Activated naive CD4-positive, alpha-beta T cell treated with anti-CD3 and anti-CD28 coated beads for 36 hours (primary cell): ENCODE data around the gene OSBPL3. TPM values are rescaled to one million over a fixed set of nuclear protein-coding genes. Genes with fewer than 3 reads are reported as not detected.

Experiments used
- CTCF ChIA-PET: fragments of 350-600 bp; sonication (Branson Sonifier 250); formaldehyde crosslinking; loops from one replicate; lab custom pipeline; 2021; ENCODE audit warnings: antibody characterized with exemption; lab: Charles Lee
- DNase-seq: peaks from one replicate; pipeline ENCODE4 v3.0.0-alpha.2; 2020
- H3K27ac Mint-ChIP-seq: one replicate; pipeline ENCODE4 v1.8.0; 2021; ENCODE audit warnings: mild to moderate bottlenecking, mixed read lengths
- H3K27me3 Mint-ChIP-seq: one replicate; pipeline ENCODE4 v1.8.0; 2021; ENCODE audit warnings: low read depth, mixed read lengths
- H3K36me3 Mint-ChIP-seq: one replicate; pipeline ENCODE4 v1.8.0; 2021; ENCODE audit warnings: low read depth, mixed read lengths
- H3K4me1 Mint-ChIP-seq: one replicate; pipeline ENCODE4 v1.8.0; 2021; ENCODE audit warnings: low read depth, mixed read lengths
- H3K4me3 Mint-ChIP-seq: one replicate; pipeline ENCODE4 v1.8.0; 2021; ENCODE audit warnings: mild to moderate bottlenecking, moderate library complexity, mixed read lengths
- H3K9me3 Mint-ChIP-seq: one replicate; pipeline ENCODE4 v1.8.0; 2021; ENCODE audit warnings: mixed read lengths
- intact Hi-C: fragments of 100-400 bp; cut with micrococcal nuclease; formaldehyde crosslinking; loops from one replicate; pipeline ENCODE4 v1.15.1; 2023
- total RNA-seq, 2 experiments: library from RNA; stranded (reverse); gene quantifications; one replicate each; pipeline ENCODE4 v1.2.3, GENCODE V29; 2021

The OSBPL3 gene
- total RNA-seq, 2 experiments from 2014 or later, result 25.1 to 27.9 TPM

- Mint-ChIP-seq H3K27ac (no peak overlapping the region), H3K27me3 (no peaks in the 10 kb centered on the region), H3K36me3 (peaks cover 8% of the 10 kb centered on the region), H3K4me1 (peaks cover 26% of the 10 kb centered on the region), H3K9me3 (no peaks in the 10 kb centered on the region), H3K4me3 (no peak overlapping the region)
- intact Hi-C loops, result no loop called here
- DNase-seq, result no peak
- CTCF ChIA-PET, result interaction anchor here (0.5 to 1.2 kb wide), 3 partner anchors 106 to 219 kb away, joined by 3 read pairs; no protein-coding TSS in a partner anchor
Measured at GRCh38 chr7:24926623-24927524, 53.1 kb downstream of the OSBPL3 start.

DNA sequence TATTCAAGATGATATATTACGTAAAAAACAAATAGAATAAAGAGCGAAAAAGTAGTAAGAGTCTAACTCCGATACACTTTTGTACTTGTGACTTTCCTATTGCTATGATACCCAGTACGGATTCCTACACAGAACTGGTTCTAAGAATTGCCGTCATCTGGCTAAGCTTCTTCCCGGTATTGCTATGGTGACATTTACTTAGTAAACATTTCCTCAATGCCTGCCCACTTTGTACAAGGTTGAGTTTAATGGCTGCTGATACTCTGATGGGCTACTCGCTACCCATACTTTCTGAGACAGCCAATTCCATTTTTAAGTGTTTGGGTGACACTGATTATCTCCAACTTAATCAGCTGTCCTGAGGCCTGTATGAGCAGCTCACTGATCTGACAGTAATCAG lies 55.6 kb downstream of the OSBPL3 start:
- H3K4me3 Mint-ChIP-seq, result no peak overlapping the region
- no peaks in the 10 kb centered on the region for H3K36me3 Mint-ChIP-seq
- DNase-seq, result no peak
- intact Hi-C loops, result no loop called here
- no peaks in the 10 kb centered on the region for H3K27me3 Mint-ChIP-seq
- H3K9me3 Mint-ChIP-seq, result no peaks in the 10 kb centered on the region
- CTCF ChIA-PET, result no interaction called here
- peaks cover 41% of the 10 kb centered on the region for H3K4me1 Mint-ChIP-seq
- no peak overlapping the region for H3K27ac Mint-ChIP-seq

DNA sequence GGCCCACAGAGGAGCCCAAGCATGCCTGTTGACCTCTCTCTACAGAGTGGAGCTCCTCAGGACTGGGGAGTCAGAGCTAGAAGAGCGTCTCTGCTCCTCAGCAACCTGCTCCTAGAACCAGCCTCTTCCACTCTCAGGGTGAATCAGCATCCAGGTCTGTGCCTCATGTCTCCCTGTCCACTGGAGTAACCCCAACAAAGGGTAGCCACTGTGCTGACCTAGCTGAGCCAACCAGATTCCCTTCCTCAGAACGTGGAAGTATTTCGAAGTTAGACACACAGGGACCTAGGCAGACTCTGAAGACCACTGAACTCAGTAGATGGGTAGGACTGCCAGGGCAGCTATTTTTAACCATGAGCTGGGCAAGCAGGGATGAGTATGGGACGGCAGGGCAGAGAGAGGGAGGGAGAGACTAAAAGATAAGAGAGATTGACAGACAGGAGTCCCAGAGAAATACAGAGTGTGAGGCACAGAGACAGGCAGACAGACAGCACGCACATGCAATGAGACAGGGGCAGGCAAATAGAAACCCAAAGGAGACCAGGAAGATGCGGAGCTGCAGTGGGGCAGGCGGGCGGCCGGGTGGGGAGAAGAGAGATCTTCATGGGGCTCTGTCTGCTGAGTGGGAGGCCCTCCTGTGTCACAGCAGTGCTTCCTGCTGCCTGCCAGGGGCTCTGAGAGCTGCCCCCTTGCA lies 56.7 kb downstream of the OSBPL3 start:
- Mint-ChIP-seq H3K27me3 (no peaks in the 10 kb centered on the region), H3K36me3 (no peaks in the 10 kb centered on the region), H3K27ac (peak overlapping the region; percentile 7), H3K4me1 (peaks cover 51% of the 10 kb centered on the region), H3K9me3 (no peaks in the 10 kb centered on the region), H3K4me3 (no peak overlapping the region)
- intact Hi-C loops, result no loop called here
- DNase-seq, result no peak
- CTCF ChIA-PET, result interaction anchor here (1.1 kb wide), 1 partner anchor 111 kb away, joined by 3 read pairs; no protein-coding TSS in a partner anchor

GRCh38 chr7:24922099-24922773 lies 57.7 kb downstream of the OSBPL3 start:
- CTCF ChIA-PET, result no interaction called here
- H3K27me3 Mint-ChIP-seq, result no peaks in the 10 kb centered on the region
- no peak overlapping the region for H3K27ac Mint-ChIP-seq
- no peak overlapping the region for H3K4me3 Mint-ChIP-seq
- DNase-seq, result no peak
- no peaks in the 10 kb centered on the region for H3K36me3 Mint-ChIP-seq
- no peaks in the 10 kb centered on the region for H3K9me3 Mint-ChIP-seq
- H3K4me1 Mint-ChIP-seq, result peaks cover 61% of the 10 kb centered on the region
- intact Hi-C loops, result no loop called here

DNA sequence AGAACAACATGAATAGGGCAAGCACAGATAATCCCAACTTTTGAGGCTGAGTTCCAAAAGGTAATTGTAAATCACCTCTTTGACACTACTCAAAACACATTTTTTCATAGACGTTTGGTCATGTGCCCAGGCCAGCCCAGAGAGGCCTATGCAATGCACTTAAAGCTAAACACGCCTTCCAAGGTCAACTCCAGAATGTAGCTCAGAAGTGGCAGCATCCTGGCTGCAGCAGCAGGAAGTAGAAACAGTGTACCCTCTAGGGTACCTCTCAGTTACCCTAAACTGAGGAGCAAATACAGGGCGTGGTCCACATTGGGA lies 58.7 kb downstream of the OSBPL3 start:
- peaks cover 70% of the 10 kb centered on the region for H3K4me1 Mint-ChIP-seq
- no peak for DNase-seq
- no peaks in the 10 kb centered on the region for H3K9me3 Mint-ChIP-seq
- peak overlapping the region; percentile 74 for H3K27ac Mint-ChIP-seq
- H3K4me3 Mint-ChIP-seq, result no peak overlapping the region
- intact Hi-C loops, result no loop called here
- peaks cover 3% of the 10 kb centered on the region for H3K36me3 Mint-ChIP-seq
- H3K27me3 Mint-ChIP-seq, result no peaks in the 10 kb centered on the region
- CTCF ChIA-PET, result no interaction called here

GRCh38 chr7:24920451-24921361 lies 59.3 kb downstream of the OSBPL3 start:
- CTCF ChIA-PET, result no interaction called here
- H3K36me3 Mint-ChIP-seq, result peaks cover 3% of the 10 kb centered on the region
- H3K4me3 Mint-ChIP-seq, result no peak overlapping the region
- no peaks in the 10 kb centered on the region for H3K9me3 Mint-ChIP-seq
- peaks cover 76% of the 10 kb centered on the region for H3K4me1 Mint-ChIP-seq
- DNase-seq, result no peak
- peak overlapping the region; percentile 74 for H3K27ac Mint-ChIP-seq
- no peaks in the 10 kb centered on the region for H3K27me3 Mint-ChIP-seq
- intact Hi-C loops, result loop anchor here (1.0 kb wide), 1 partner anchor 13 kb away; no protein-coding TSS in a partner anchor

DNA sequence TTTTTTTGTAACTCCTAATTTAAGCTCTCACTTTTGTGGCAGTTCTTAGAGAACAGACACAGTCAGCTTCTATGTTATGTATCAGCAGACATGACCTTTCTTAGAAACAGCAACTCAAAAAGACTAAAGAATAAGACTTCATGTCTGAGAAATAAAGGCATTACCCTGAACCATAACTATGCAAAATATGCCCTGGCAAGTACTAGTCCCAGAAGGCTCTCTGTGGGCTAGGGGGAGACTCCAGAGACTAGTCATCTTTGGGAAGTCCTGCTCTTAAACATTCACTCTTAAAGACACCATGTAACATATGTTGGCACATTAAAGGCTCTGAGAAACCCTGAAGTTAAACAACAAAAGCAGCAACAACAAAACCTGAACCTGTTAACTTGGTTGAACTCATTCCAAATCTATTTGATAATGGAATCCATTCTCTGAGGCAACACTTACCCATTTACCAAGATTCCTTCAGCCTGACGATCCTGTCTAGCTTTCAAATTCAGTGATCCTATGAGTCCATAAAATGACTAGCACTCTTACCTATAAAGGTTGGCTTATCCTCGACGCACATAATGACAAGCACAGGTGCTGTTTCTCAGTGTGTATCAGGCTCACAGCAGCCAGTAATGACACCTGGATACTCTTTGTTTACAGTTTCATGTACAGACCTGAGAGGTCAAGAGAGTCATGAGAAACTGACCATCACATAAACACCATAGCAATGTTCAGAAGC lies 62.3 kb downstream of the OSBPL3 start:
- Mint-ChIP-seq H3K27ac (peak overlapping the region; percentile 37), H3K9me3 (no peaks in the 10 kb centered on the region), H3K27me3 (no peaks in the 10 kb centered on the region), H3K4me1 (peaks cover 94% of the 10 kb centered on the region), H3K4me3 (no peak overlapping the region), H3K36me3 (peaks cover 3% of the 10 kb centered on the region)
- intact Hi-C loops, result loop anchor here (2.0 to 10.0 kb wide), 2 partner anchors 61 to 343 kb away; partner anchors contain the start of gene PALS2
- CTCF ChIA-PET, result interaction anchor here (0.6 kb wide), 1 partner anchor 97 kb away, joined by 3 read pairs; no protein-coding TSS in a partner anchor
- DNase-seq, result no peak

- intact Hi-C loops, result loop anchor here (10.0 kb wide), 1 partner anchor 342 kb away; the partner anchor contains the start of gene PALS2
- Mint-ChIP-seq H3K27me3 (no peaks in the 10 kb centered on the region), H3K27ac (peak overlapping the region; percentile 30), H3K9me3 (no peaks in the 10 kb centered on the region), H3K4me1 (peaks cover 94% of the 10 kb centered on the region), H3K36me3 (peaks cover 3% of the 10 kb centered on the region), H3K4me3 (no peak overlapping the region)
- no peak for DNase-seq
- CTCF ChIA-PET, result interaction anchor here (1.4 kb wide), 1 partner anchor 95 kb away, joined by 3 read pairs; no protein-coding TSS in a partner anchor
Measured at GRCh38 chr7:24916463-24917040, 63.4 kb downstream of the OSBPL3 start.

DNA sequence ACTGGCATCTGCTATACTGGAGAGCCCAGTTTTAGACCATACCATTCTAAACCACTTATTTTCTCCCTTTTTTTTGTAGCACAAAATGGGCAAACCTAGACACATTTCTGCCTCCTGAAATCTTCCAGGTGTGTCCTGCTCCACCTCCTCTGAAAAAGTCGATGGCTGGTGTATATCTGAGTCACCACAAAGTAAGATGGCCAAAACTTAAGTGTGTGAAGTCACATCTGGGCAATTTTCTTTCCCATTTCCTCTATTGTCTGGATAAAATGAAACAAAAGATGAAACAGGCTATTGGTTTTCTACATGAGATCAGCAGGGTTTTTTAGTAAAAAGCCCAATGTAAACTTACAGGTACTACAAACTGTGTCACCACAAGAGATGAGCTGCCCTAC lies 65.5 kb downstream of the OSBPL3 start:
- DNase-seq, result no peak
- Mint-ChIP-seq H3K4me3 (no peak overlapping the region), H3K4me1 (peaks cover 94% of the 10 kb centered on the region), H3K36me3 (peaks cover 3% of the 10 kb centered on the region), H3K27ac (peak overlapping the region; percentile 68), H3K9me3 (no peaks in the 10 kb centered on the region), H3K27me3 (no peaks in the 10 kb centered on the region)
- CTCF ChIA-PET, result no interaction called here
- intact Hi-C loops, result loop anchor here (1.0 to 10.0 kb wide), 2 partner anchors 93 to 340 kb away; partner anchors contain the start of gene PALS2

- no peaks in the 10 kb centered on the region for H3K9me3 Mint-ChIP-seq
- no peaks in the 10 kb centered on the region for H3K27me3 Mint-ChIP-seq
- peak overlapping the region; percentile 11 for H3K27ac Mint-ChIP-seq
- no peak overlapping the region for H3K4me3 Mint-ChIP-seq
- no peak for DNase-seq
- peaks cover 89% of the 10 kb centered on the region for H3K4me1 Mint-ChIP-seq
- CTCF ChIA-PET, result no interaction called here
- intact Hi-C loops, result loop anchor here (1.0 to 10.0 kb wide), 2 partner anchors 93 to 339 kb away; partner anchors contain the start of gene PALS2
- H3K36me3 Mint-ChIP-seq, result peaks cover 3% of the 10 kb centered on the region
Measured at GRCh38 chr7:24913801-24914464, 66.0 kb downstream of the OSBPL3 start.
